GM23338 (cell line): ENCODE data around the gene C22orf23. TPM values are rescaled to one million over a fixed set of nuclear protein-coding genes. Genes with fewer than 3 reads are reported as not detected.

Experiments
- ATAC-seq: fragments of 200-7000 bp; cut with Tn5 transposase; 3 replicates; pipeline ENCODE4 v1.9.1; 2020
- DNase-seq: peaks from one replicate; pipeline ENCODE4 v3.0.0-alpha.2; 2015; ENCODE audit warnings: low spot score
- H2AFZ ChIP-seq: fragments of 200-600 bp; sonication (generic); 2 replicates; pipeline ENCODE4 v1.8.0; 2016; ENCODE audit warnings: antibody characterized with exemption, mild to moderate bottlenecking, moderate library complexity
- H3F3A ChIP-seq: fragments of 200-600 bp; sonication (generic); replicated peaks from 2 replicates; pipeline ENCODE4 v1.8.0; 2017; ENCODE audit warnings: antibody characterized with exemption, mixed run types, low read depth
- H3K27ac ChIP-seq: fragments of 200-600 bp; sonication (generic); 2 replicates; pipeline ENCODE4 v1.6.1; 2016; ENCODE audit warnings: low read depth
- H3K27me3 ChIP-seq: fragments of 200-600 bp; sonication (generic); 2 replicates; pipeline ENCODE4 v1.8.0; 2016; ENCODE audit warnings: mild to moderate bottlenecking, mixed run types, moderate library complexity; ENCODE audit not compliant: insufficient read depth
- H3K36me3 ChIP-seq: fragments of 200-600 bp; sonication (generic); 2 replicates; pipeline ENCODE4 v1.8.0; 2016; ENCODE audit warnings: mild to moderate bottlenecking; ENCODE audit not compliant: insufficient read depth
- H3K4me1 ChIP-seq: fragments of 200-600 bp; sonication (generic); 2 replicates; pipeline ENCODE4 v1.8.0; 2016; ENCODE audit warnings: mild to moderate bottlenecking, moderate library complexity; ENCODE audit not compliant: insufficient read depth
- H3K4me2 ChIP-seq: fragments of 200-600 bp; sonication (generic); 2 replicates; pipeline ENCODE4 v1.7.1; 2017; ENCODE audit warnings: mixed run types
- H3K4me3 ChIP-seq: fragments of 200-600 bp; sonication (generic); 2 replicates; pipeline ENCODE4 v1.6.1; 2016; ENCODE audit warnings: mixed run types
- H3K79me2 ChIP-seq: fragments of 200-600 bp; sonication (generic); replicated peaks from 2 replicates; pipeline ENCODE4 v1.8.0; 2017; ENCODE audit warnings: mild to moderate bottlenecking; ENCODE audit not compliant: insufficient read depth
- H3K9me2 ChIP-seq: fragments of 200-600 bp; sonication (generic); 2 replicates; pipeline ENCODE4 v1.8.0; 2017; ENCODE audit not compliant: insufficient read depth
- H4K20me1 ChIP-seq: fragments of 200-600 bp; sonication (generic); replicated peaks from 2 replicates; pipeline ENCODE4 v1.8.0; 2017; ENCODE audit warnings: mild to moderate bottlenecking; ENCODE audit not compliant: insufficient read depth
- H3K27ac Mint-ChIP-seq: 2 replicates; pipeline ENCODE4 v1.8.0; 2020; ENCODE audit warnings: inconsistent platforms, mild to moderate bottlenecking, moderate library complexity, mixed read lengths
- H3K27me3 Mint-ChIP-seq: 3 replicates; pipeline ENCODE4 v1.8.0; 2022; ENCODE audit warnings: low read depth, mild to moderate bottlenecking, moderate library complexity, mixed read lengths, inconsistent platforms; ENCODE audit not compliant: insufficient read depth, poor library complexity
- H3K36me3 Mint-ChIP-seq: 3 replicates; pipeline ENCODE4 v1.8.0; 2021; ENCODE audit warnings: low read depth, mild to moderate bottlenecking, inconsistent platforms, moderate library complexity, mixed read lengths
- H3K4me1 Mint-ChIP-seq: 3 replicates; pipeline ENCODE4 v1.8.0; 2020; ENCODE audit warnings: mild to moderate bottlenecking, inconsistent platforms, mixed read lengths
- H3K4me3 Mint-ChIP-seq: 3 replicates; pipeline ENCODE4 v1.8.0; 2021; ENCODE audit warnings: moderate library complexity, mild to moderate bottlenecking, inconsistent platforms, mixed read lengths
- H3K9me3 Mint-ChIP-seq: 3 replicates; pipeline ENCODE4 v1.8.0; 2020; ENCODE audit warnings: moderate library complexity, mild to moderate bottlenecking, inconsistent platforms, mixed read lengths
- CREB1 ChIP-seq: fragments of 250-450 bp; sonication (Bioruptor Pico); IDR thresholded peaks from 2 replicates; pipeline ENCODE4 v1.5.0; 2020; ENCODE audit warnings: low read depth, mild to moderate bottlenecking, moderate library complexity
- EZH2 ChIP-seq: fragments of 200-600 bp; sonication (generic); IDR thresholded peaks from one replicate; pipeline ENCODE4 v1.8.0; 2017; ENCODE audit warnings: antibody characterized with exemption, mild to moderate bottlenecking, low read depth; ENCODE audit not compliant: unreplicated experiment
- EZH2phosphoT487 ChIP-seq: fragments of 200-600 bp; sonication (generic); IDR thresholded peaks from one replicate; pipeline ENCODE4 v1.8.1; 2018; ENCODE audit warnings: antibody characterized with exemption; ENCODE audit not compliant: unreplicated experiment
- JUNB ChIP-seq: IDR thresholded peaks from one replicate; pipeline ENCODE4 v1.6.1; 2016; ENCODE audit warnings: antibody characterized with exemption; ENCODE audit not compliant: unreplicated experiment
- POLR2AphosphoS5 ChIP-seq: IDR thresholded peaks from 2 replicates; pipeline ENCODE4 v1.6.1; 2016; ENCODE audit warnings: antibody characterized with exemption, low read depth
- ZNF114 ChIP-seq: fragments of 250-450 bp; sonication (Bioruptor Pico); IDR thresholded peaks from 2 replicates; pipeline ENCODE4 v1.5.0; 2020; ENCODE audit warnings: mild to moderate bottlenecking, moderate library complexity
- ZNF331 ChIP-seq: fragments of 250-450 bp; sonication (Bioruptor Pico); IDR thresholded peaks from 2 replicates; pipeline ENCODE4 v1.5.0; 2020; ENCODE audit warnings: low read depth, mild to moderate bottlenecking, moderate library complexity
- polyA plus RNA-seq: library from polyadenylated mRNA; unstranded; fragments of >200 nt; fragmentation: Nextera tagmentation; extraction: Ambion mirVana; gene quantifications from 2 replicates; pipeline ENCODE4 v1.2.1, GENCODE V29; 2016
- total RNA-seq: library from RNA; depleted of rRNA; stranded (reverse); fragments of >200 nt; shearing (Covaris generic); gene quantifications from 2 replicates; pipeline ENCODE4 v1.2.3, GENCODE V29; 2014
- TF ChIP-seq, protein P1 (sequence below): IDR thresholded peaks from one replicate; pipeline ENCODE4 v1.6.1; 2018; ENCODE audit warnings: antibody characterized with exemption; ENCODE audit not compliant: unreplicated experiment
- TF ChIP-seq, protein P2 (sequence below), 2 experiments: fragments of 200-600 bp in 1 of 2; sonication (generic) in 1 of 2; conservative IDR thresholded peaks; 2 replicates each; pipeline versions ENCODE4 v1.5.1 to v1.6.1; 2016 to 2017; ENCODE audit warnings: antibody characterized with exemption in 2 of 2, low read depth in 2 of 2, mild to moderate bottlenecking in 2 of 2, moderate library complexity in 1 of 2
- TF ChIP-seq, protein P3 (sequence below): fragments of 250-450 bp; sonication (Bioruptor Pico); IDR thresholded peaks from 2 replicates; pipeline ENCODE4 v1.5.0; 2020; ENCODE audit warnings: mild to moderate bottlenecking, moderate library complexity

The C22orf23 gene
- total and polyA plus RNA-seq, 2 experiments from 2014 or later: 0.38 TPM; not detected in 1

- no peaks in the 10 kb centered on the region for H3K36me3 ChIP-seq
- H3F3A ChIP-seq: no peaks in the 10 kb centered on the region
- H3K27me3 ChIP-seq: no peaks in the 10 kb centered on the region
- no peak overlapping the region for H3K4me3 ChIP-seq
- no peak for DNase-seq
- no peaks in the 10 kb centered on the region for H3K79me2 ChIP-seq
- peaks cover 9% of the 10 kb centered on the region; the same call in 2 of the 3 replicates for H3K36me3 Mint-ChIP-seq
- no peak overlapping the region for H2AFZ ChIP-seq
- H3K27ac Mint-ChIP-seq: no peak overlapping the region
- H3K9me3 Mint-ChIP-seq: no peaks in the 10 kb centered on the region
- no peaks in the 10 kb centered on the region for H3K4me1 ChIP-seq
- no peaks in the 10 kb centered on the region for H3K9me2 ChIP-seq
- H3K4me1 Mint-ChIP-seq: no peaks in the 10 kb centered on the region
- no peak for ATAC-seq
- peaks cover 6% of the 10 kb centered on the region for H3K27me3 Mint-ChIP-seq
- no peaks in the 10 kb centered on the region; the same call in 1 of the 2 replicates for H4K20me1 ChIP-seq
- no peak overlapping the region for H3K27ac ChIP-seq
- TF ChIP-seq, protein P1, sequence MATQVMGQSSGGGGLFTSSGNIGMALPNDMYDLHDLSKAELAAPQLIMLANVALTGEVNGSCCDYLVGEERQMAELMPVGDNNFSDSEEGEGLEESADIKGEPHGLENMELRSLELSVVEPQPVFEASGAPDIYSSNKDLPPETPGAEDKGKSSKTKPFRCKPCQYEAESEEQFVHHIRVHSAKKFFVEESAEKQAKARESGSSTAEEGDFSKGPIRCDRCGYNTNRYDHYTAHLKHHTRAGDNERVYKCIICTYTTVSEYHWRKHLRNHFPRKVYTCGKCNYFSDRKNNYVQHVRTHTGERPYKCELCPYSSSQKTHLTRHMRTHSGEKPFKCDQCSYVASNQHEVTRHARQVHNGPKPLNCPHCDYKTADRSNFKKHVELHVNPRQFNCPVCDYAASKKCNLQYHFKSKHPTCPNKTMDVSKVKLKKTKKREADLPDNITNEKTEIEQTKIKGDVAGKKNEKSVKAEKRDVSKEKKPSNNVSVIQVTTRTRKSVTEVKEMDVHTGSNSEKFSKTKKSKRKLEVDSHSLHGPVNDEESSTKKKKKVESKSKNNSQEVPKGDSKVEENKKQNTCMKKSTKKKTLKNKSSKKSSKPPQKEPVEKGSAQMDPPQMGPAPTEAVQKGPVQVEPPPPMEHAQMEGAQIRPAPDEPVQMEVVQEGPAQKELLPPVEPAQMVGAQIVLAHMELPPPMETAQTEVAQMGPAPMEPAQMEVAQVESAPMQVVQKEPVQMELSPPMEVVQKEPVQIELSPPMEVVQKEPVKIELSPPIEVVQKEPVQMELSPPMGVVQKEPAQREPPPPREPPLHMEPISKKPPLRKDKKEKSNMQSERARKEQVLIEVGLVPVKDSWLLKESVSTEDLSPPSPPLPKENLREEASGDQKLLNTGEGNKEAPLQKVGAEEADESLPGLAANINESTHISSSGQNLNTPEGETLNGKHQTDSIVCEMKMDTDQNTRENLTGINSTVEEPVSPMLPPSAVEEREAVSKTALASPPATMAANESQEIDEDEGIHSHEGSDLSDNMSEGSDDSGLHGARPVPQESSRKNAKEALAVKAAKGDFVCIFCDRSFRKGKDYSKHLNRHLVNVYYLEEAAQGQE: no peak
- TF ChIP-seq, protein P2, sequence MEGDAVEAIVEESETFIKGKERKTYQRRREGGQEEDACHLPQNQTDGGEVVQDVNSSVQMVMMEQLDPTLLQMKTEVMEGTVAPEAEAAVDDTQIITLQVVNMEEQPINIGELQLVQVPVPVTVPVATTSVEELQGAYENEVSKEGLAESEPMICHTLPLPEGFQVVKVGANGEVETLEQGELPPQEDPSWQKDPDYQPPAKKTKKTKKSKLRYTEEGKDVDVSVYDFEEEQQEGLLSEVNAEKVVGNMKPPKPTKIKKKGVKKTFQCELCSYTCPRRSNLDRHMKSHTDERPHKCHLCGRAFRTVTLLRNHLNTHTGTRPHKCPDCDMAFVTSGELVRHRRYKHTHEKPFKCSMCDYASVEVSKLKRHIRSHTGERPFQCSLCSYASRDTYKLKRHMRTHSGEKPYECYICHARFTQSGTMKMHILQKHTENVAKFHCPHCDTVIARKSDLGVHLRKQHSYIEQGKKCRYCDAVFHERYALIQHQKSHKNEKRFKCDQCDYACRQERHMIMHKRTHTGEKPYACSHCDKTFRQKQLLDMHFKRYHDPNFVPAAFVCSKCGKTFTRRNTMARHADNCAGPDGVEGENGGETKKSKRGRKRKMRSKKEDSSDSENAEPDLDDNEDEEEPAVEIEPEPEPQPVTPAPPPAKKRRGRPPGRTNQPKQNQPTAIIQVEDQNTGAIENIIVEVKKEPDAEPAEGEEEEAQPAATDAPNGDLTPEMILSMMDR (conservative IDR thresholded peaks at IDR 0.05; ENCODE audit: low read depth in 2 of 2): no peak
- TF ChIP-seq CREB1 (CRISPR knock-in tag) (no peak), ZNF331 (CRISPR knock-in tag) (no peak), JUNB (no peak), EZH2phosphoT487 (no peak), EZH2 (no peak), ZNF114 (CRISPR knock-in tag) (no peak)
- H3K4me2 ChIP-seq: no peak overlapping the region
- H3K4me3 Mint-ChIP-seq: no peak overlapping the region
These were observed 27.0 kb downstream of the C22orf23 start for GRCh38 chr22:37926358-37926757.

GRCh38 chr22:37925767-37926166, 27.6 kb downstream of the C22orf23 start:
- H3K27me3 ChIP-seq: no peaks in the 10 kb centered on the region
- no peaks in the 10 kb centered on the region for H4K20me1 ChIP-seq
- Mint-ChIP-seq H3K36me3 (peaks cover 9% of the 10 kb centered on the region; the same call in 2 of the 3 replicates), H3K9me3 (no peaks in the 10 kb centered on the region), H3K27ac (no peak overlapping the region), H3K4me1 (no peaks in the 10 kb centered on the region), H3K4me3 (no peak overlapping the region), H3K27me3 (peaks cover 6% of the 10 kb centered on the region)
- no peaks in the 10 kb centered on the region for H3K36me3 ChIP-seq
- no peak overlapping the region for H2AFZ ChIP-seq
- ATAC-seq (no peak), DNase-seq (no peak)
- H3K79me2 ChIP-seq: no peaks in the 10 kb centered on the region
- no peak overlapping the region for H3K27ac ChIP-seq
- H3K9me2 ChIP-seq: no peaks in the 10 kb centered on the region
- no peaks in the 10 kb centered on the region for H3K4me1 ChIP-seq
- H3K4me2 ChIP-seq: no peak overlapping the region
- H3K4me3 ChIP-seq: no peak overlapping the region
- no peaks in the 10 kb centered on the region for H3F3A ChIP-seq
- TF ChIP-seq, protein P3, sequence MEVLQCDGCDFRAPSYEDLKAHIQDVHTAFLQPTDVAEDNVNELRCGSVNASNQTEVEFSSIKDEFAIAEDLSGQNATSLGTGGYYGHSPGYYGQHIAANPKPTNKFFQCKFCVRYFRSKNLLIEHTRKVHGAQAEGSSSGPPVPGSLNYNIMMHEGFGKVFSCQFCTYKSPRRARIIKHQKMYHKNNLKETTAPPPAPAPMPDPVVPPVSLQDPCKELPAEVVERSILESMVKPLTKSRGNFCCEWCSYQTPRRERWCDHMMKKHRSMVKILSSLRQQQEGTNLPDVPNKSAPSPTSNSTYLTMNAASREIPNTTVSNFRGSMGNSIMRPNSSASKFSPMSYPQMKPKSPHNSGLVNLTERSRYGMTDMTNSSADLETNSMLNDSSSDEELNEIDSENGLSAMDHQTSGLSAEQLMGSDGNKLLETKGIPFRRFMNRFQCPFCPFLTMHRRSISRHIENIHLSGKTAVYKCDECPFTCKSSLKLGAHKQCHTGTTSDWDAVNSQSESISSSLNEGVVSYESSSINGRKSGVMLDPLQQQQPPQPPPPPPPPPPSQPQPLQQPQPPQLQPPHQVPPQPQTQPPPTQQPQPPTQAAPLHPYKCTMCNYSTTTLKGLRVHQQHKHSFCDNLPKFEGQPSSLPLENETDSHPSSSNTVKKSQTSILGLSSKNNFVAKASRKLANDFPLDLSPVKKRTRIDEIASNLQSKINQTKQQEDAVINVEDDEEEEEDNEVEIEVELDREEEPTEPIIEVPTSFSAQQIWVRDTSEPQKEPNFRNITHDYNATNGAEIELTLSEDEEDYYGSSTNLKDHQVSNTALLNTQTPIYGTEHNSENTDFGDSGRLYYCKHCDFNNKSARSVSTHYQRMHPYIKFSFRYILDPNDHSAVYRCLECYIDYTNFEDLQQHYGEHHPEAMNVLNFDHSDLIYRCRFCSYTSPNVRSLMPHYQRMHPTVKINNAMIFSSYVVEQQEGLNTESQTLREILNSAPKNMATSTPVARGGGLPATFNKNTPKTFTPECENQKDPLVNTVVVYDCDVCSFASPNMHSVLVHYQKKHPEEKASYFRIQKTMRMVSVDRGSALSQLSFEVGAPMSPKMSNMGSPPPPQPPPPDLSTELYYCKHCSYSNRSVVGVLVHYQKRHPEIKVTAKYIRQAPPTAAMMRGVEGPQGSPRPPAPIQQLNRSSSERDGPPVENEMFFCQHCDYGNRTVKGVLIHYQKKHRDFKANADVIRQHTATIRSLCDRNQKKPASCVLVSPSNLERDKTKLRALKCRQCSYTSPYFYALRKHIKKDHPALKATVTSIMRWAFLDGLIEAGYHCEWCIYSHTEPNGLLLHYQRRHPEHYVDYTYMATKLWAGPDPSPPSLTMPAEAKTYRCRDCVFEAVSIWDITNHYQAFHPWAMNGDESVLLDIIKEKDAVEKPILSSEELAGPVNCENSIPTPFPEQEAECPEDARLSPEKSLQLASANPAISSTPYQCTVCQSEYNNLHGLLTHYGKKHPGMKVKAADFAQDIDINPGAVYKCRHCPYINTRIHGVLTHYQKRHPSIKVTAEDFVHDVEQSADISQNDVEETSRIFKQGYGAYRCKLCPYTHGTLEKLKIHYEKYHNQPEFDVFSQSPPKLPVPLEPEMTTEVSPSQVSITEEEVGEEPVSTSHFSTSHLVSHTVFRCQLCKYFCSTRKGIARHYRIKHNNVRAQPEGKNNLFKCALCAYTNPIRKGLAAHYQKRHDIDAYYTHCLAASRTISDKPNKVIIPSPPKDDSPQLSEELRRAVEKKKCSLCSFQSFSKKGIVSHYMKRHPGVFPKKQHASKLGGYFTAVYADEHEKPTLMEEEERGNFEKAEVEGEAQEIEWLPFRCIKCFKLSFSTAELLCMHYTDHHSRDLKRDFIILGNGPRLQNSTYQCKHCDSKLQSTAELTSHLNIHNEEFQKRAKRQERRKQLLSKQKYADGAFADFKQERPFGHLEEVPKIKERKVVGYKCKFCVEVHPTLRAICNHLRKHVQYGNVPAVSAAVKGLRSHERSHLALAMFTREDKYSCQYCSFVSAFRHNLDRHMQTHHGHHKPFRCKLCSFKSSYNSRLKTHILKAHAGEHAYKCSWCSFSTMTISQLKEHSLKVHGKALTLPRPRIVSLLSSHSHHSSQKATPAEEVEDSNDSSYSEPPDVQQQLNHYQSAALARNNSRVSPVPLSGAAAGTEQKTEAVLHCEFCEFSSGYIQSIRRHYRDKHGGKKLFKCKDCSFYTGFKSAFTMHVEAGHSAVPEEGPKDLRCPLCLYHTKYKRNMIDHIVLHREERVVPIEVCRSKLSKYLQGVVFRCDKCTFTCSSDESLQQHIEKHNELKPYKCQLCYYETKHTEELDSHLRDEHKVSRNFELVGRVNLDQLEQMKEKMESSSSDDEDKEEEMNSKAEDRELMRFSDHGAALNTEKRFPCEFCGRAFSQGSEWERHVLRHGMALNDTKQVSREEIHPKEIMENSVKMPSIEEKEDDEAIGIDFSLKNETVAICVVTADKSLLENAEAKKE: no peak
- TF ChIP-seq ZNF114 (CRISPR knock-in tag): no peak
- no peak for TF ChIP-seq POLR2AphosphoS5
- no peak for TF ChIP-seq EZH2
